GM12891 (cell line): ENCODE data around the gene CEBPE.

Source experiments
- DNase-seq: peaks from one replicate; pipeline ENCODE4 v3.0.0; 2011; ENCODE audit warnings: low spot score; ENCODE audit not compliant: insufficient read length
- FAIRE-seq: peaks from 2 replicates; lab custom pipeline; 2011; peaks lifted over from hg19 to GRCh38; lab: Jason Lieb, UNC
- PAX5 ChIP-seq: IDR thresholded peaks from 2 replicates; pipeline ENCODE4 v1.6.1; 2011; ENCODE audit warnings: low read length, moderate library complexity, mild to moderate bottlenecking; ENCODE audit not compliant: insufficient read depth, severe bottlenecking
- POLR2A ChIP-seq: IDR thresholded peaks from 2 replicates; pipeline ENCODE4 v1.6.1; 2011; ENCODE audit warnings: low read depth, low read length, control low read depth
- POLR2AphosphoS5 ChIP-seq: IDR thresholded peaks from 2 replicates; pipeline ENCODE4 v1.6.1; 2011; ENCODE audit warnings: low read depth, low read length, control low read depth
- POU2F2 ChIP-seq: IDR thresholded peaks from 2 replicates; pipeline ENCODE4 v1.6.1; 2011; ENCODE audit warnings: low read depth, mild to moderate bottlenecking, control low read depth, low read length, moderate library complexity
- SPI1 ChIP-seq: IDR thresholded peaks from 2 replicates; pipeline ENCODE4 v1.6.1; 2011; ENCODE audit warnings: low read depth, low read length, control low read depth
- TAF1 ChIP-seq: IDR thresholded peaks from 2 replicates; pipeline ENCODE4 v1.6.1; 2011; ENCODE audit warnings: low read depth, low read length, control low read depth

CEBPE gene

GRCh38 chr14:23094666-23095195, 24.3 kb downstream of the CEBPE start, which contains the start of gene ACIN1:
Gene ACIN1 (minus strand): TSS chr14:23095136. CDS start chr14:23095112, 24 bp downstream.
- peak; percentile 56 for DNase-seq
- FAIRE-seq = peak; percentile 96
- TF ChIP-seq TAF1 (peak; percentile 98), PAX5 (no peak), POLR2A (peak; percentile 85), POLR2AphosphoS5 (no peak; the same call in 1 of the 2 replicates), POU2F2 (0 out of 2 replicates have a peak, but pooled peaks have one; percentile 14), SPI1 (no peak)

DNA sequence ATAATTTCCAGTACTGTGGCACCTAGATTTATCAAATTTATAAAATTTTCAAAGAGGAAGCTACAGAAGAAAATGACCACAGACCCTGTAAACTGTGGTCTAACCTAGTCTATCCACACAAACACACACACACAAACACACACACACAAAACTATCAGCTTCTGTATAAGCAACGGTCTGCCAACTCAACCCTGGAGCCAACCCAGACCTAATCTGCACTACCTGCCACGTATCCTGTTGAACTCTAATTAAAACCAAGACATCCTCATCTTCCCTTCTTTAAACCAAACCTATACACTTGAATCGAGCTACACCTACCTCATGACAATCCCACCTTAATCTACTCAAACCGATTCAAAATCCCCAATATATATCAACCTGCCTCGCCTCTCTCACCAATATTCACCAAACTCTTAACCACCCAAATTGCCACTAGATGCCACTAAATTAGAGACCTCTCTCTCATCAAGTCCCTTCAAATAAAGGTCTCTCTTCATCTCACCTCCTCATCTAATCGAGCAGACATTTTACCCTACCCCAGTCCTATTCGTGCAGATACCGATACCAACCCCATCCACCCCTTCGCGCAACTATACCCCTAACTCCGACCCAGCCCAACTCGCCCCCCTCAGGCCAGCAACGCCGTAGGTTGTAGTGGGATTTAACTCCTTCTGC, 24.9 kb downstream of the CEBPE start:
- TF ChIP-seq TAF1 (no peak), SPI1 (no peak), POU2F2 (no peak), POLR2AphosphoS5 (no peak), POLR2A (no peak), PAX5 (no peak)
- DNase-seq = no peak
- FAIRE-seq = no peak

- TF ChIP-seq POU2F2 = no peak
- FAIRE-seq (no peak), DNase-seq (no peak)
Observed at GRCh38 chr14:23093526-23093925, 25.5 kb downstream of the CEBPE start.

DNA sequence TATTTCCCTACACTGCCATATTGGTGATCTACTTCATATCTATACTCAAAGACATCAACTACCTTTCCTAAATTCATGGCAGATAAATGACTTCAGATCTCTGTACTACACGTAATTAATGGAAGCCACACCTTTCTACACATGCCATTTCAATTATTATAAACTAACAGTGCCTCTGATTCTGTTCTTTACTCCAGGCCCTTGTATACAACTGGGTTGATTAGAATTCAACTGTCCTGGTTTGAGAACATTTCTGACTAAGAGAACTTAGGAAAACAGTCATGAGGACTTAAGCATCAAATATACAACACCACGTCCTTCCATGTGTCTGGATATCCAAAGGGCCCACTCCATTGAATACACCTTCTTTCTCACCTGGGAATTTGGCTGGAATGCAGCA, 26.0 kb downstream of the CEBPE start:
- no peak for FAIRE-seq
- TF ChIP-seq POU2F2 (no peak), PAX5 (no peak), POLR2A (no peak), POLR2AphosphoS5 (no peak), TAF1 (no peak), SPI1 (no peak)
- no peak for DNase-seq

GRCh38 chr14:23091294-23092225, 27.5 kb downstream of the CEBPE start:
- FAIRE-seq (no peak), DNase-seq (no peak)
- TF ChIP-seq POLR2A (no peak), SPI1 (no peak), PAX5 (no peak)

- FAIRE-seq = no peak
- TF ChIP-seq PAX5 (no peak), POLR2A (no peak), POU2F2 (no peak), SPI1 (no peak), POLR2AphosphoS5 (no peak), TAF1 (no peak)
- DNase-seq = no peak
Observed at GRCh38 chr14:23090254-23090636, 28.8 kb downstream of the CEBPE start.

GRCh38 chr14:23089498-23090253, 29.4 kb downstream of the CEBPE start:
- TF ChIP-seq PAX5 = no peak
- no peak for TF ChIP-seq POLR2A
- TF ChIP-seq TAF1 = no peak
- no peak for TF ChIP-seq POU2F2
- TF ChIP-seq SPI1 = no peak
- TF ChIP-seq POLR2AphosphoS5 = no peak
- FAIRE-seq (no peak), DNase-seq (no peak)

- TF ChIP-seq SPI1 = no peak
- TF ChIP-seq POU2F2 = no peak
- no peak for TF ChIP-seq POLR2AphosphoS5
- no peak for TF ChIP-seq POLR2A
- TF ChIP-seq PAX5 = no peak
- no peak for TF ChIP-seq TAF1
- FAIRE-seq = no peak
- no peak for DNase-seq
Observed at GRCh38 chr14:23086565-23086964, 32.5 kb downstream of the CEBPE start.

- TF ChIP-seq TAF1 (no peak), POLR2AphosphoS5 (no peak), PAX5 (no peak), SPI1 (no peak), POU2F2 (no peak), POLR2A (no peak)
- no peak for DNase-seq
- no peak for FAIRE-seq
Observed at GRCh38 chr14:23085458-23085857, 33.6 kb downstream of the CEBPE start.
